GM12874 (cell line): ENCODE data around the gene RASGRF2.

Experiments used
- TF ChIP-seq, protein P1 (sequence below): IDR thresholded peaks from 2 replicates; pipeline ENCODE4 v1.5.1; 2011; ENCODE audit warnings: low read depth, mild to moderate bottlenecking, control low read depth, low read length, moderate library complexity; ENCODE audit not compliant: insufficient read depth

The RASGRF2 gene

DNA sequence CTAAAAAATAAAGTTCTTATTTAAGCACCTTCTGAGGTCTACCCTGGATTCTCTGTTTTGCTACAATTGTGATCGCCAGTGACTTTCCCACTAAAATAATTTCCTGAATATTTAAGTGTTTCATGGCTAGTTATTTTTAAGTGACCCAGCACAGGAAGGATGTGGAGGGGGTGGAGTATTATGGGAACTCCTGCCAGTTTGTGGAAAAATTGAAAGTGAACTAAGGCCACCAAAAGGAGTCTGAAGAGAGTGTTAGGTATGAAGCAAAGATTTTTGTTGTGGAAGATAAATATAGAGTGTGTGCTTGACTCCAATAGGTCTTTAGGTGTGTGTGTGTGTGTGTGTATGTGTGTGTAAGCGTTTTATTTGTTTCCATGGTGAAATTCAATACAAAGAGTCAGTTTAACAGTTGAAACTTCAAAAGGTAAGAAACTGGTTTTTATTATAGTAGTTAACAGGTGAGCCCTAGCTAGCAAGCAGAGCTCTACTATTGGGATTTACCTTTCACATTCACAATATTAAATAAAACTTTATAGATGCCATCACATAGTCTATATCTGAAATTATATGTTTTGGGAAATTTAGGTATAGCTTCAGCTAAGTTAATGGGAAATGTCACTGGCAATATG, 25.6 kb downstream of the RASGRF2 start:
- TF ChIP-seq, protein P1, sequence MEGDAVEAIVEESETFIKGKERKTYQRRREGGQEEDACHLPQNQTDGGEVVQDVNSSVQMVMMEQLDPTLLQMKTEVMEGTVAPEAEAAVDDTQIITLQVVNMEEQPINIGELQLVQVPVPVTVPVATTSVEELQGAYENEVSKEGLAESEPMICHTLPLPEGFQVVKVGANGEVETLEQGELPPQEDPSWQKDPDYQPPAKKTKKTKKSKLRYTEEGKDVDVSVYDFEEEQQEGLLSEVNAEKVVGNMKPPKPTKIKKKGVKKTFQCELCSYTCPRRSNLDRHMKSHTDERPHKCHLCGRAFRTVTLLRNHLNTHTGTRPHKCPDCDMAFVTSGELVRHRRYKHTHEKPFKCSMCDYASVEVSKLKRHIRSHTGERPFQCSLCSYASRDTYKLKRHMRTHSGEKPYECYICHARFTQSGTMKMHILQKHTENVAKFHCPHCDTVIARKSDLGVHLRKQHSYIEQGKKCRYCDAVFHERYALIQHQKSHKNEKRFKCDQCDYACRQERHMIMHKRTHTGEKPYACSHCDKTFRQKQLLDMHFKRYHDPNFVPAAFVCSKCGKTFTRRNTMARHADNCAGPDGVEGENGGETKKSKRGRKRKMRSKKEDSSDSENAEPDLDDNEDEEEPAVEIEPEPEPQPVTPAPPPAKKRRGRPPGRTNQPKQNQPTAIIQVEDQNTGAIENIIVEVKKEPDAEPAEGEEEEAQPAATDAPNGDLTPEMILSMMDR = no peak

DNA sequence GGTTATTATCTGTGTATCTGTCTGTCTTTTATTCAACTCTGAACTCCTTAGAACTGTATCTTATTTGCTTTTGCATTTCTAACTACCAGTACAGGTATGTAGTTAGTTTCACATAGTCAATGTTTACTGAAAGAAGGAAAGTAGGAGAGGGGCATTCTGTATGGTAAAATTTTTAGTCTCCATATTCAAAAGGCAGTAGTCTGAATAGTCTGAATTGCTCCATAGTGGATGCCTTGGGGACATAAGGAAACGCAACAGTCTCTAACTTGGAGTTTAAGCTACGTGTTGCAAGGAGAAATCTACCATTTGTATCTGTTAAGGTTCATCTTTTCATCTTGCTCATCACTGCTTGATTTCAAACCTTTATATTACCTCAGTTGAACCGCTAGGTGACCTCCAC, 26.2 kb downstream of the RASGRF2 start:
- TF ChIP-seq, protein P1 = no peak

DNA sequence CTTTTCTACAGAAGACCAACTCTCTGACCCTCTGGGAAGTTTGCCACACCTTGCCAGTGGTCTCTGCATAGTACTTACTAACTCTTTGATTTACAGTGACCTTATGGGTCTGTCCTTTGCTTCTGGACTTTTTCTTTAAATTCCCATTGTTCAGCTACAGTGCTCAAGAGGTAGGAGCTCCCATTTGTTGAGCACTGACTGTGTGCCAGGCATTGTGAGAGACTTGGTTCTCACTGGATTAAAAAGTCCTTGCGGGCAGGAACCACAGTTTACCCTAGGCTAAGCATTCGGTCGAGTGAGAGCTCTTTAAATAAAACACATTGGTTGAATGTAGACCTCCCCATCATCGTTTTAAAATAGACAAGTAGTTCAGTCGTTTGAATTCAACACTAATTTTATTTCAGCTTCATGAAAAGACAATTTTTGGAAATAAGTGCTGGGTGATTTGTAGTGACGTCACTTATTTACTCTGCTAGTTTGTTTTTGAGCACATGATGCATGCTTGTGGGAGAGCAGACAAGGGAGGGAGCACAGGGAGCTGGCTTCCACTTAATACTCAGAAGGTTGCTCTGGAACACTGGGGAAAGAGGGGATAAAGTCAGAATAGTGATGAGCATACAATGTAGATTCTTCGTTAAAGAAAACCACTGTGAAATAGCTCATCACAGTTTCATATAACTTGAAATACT, 27.1 kb downstream of the RASGRF2 start:
- TF ChIP-seq, protein P1 = no peak

DNA sequence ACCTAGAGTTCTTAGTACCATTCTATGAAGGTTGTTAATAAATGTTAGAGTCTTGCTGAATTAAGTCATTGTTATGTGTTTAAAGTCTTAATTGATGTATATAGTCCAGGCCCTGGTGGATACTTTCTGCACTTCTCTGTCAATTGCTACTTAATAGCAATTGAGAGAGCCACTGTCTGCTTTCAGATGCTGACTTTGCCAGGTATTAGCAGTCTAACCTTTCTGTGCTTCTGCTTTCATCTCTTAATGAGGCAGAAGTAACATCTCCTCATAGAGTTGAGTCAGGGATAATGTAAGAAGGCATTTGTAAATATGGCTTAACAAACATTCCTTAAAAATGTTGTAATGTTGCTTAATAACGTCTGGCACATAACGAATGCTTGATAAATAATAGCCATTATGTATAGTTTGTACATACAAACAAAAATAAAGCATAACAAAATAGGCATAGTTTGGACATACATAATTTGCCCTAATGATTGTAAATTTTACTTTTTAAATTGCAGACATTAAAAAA, 28.3 kb downstream of the RASGRF2 start:
- TF ChIP-seq, protein P1 = no peak

DNA sequence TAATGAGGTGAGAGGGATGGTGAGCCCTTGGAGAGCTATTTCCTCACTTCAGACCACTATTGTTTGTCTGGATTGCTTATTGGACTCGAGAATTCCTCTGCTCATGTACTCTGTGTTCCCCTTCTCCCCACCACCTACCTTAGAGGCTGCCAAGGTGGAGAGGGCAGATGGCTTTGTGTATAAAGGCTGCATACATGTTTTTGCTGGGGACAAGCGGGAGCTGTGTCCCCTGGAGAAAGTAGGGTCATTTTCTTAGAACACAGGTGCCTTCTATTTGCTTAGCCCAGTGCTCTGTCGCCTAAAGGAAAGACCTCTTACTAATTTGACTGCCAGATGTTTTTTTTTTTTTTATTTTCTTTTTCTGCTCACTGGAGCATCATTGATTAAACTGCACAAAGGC, 29.7 kb downstream of the RASGRF2 start:
- TF ChIP-seq, protein P1 = no peak

DNA sequence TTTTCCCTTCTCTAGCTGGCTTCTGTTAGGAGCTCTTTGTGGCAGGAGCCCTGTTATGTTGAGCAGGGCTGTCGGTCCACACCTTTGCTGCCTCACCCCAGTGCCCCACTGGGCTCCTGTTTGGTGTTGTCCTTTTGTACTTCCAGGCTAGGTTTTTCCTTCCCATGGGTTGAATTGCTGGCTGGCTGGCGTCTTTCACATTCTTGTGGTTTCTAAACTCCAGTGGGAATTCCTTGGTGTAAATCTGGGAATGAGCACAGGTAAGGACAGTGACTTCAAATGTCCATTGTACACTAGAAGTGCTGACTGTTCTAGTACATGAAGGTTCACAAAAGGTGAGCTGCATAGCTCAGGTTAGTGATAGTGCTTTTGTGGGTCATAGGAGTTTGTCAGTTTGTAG, 30.4 kb downstream of the RASGRF2 start:
- TF ChIP-seq, protein P1 = no peak

DNA sequence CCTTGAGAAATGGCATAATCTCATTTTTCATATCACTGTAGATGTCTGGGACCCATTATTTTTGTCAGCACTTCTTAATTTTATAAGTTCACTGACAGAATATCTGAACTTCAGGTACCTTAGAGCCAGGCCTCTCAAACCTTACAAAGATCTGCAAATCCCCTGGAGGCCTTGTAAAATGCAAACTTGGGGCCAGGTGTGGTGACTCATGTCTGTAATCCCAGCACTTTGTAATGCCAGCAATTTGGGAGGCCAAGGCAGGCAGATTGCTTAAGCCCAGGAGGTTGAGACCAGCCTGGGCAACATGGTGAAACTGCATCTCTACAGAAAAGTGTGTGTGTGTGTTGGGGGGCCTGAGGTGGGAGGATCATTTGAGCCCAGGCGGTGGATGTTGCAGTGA, 30.8 kb downstream of the RASGRF2 start:
- TF ChIP-seq, protein P1 = no peak
